ENCODE data around the gene BCAS4. TPM values are rescaled to one million over a fixed set of nuclear protein-coding genes. Genes with fewer than 3 reads are reported as not detected.

Gene BCAS4
- total and polyA plus RNA-seq, 3 donors from 2014 or later = 5.8 to 10.8 (median 7.6) TPM

- Histone ChIP-seq H3K27me3 (no peaks in the 10 kb centered on the region), H3K9me3 (no peaks in the 10 kb centered on the region), H3K4me1 (no peaks in the 10 kb centered on the region), H3K4me3 (no peak overlapping the region), H3K27ac (no peak overlapping the region), H3K36me3 (ENCODE audit: low read depth, missing control alignments) (no peaks in the 10 kb centered on the region)
- intact Hi-C loops (cut with DNase I; ENCODE audit: low total_unique reads) = no loop called here
- DNase-seq = no peak
- TF ChIP-seq POLR2A (IDR thresholded peaks at IDR 0.05) (no peak), CTCF (IDR thresholded peaks at IDR 0.05) (no peak)
- 60 to 66% methylated on average over 11 of the region's 11 CpGs for WGBS, 2 donors
These were observed 9.8 kb downstream of the BCAS4 start for GRCh38 chr20:50804437-50805348.

- Histone ChIP-seq H3K4me1 (no peaks in the 10 kb centered on the region), H3K27me3 (no peaks in the 10 kb centered on the region), H3K27ac (no peak overlapping the region), H3K4me3 (no peak overlapping the region), H3K9me3 (no peaks in the 10 kb centered on the region), H3K36me3 (ENCODE audit: low read depth, missing control alignments) (no peaks in the 10 kb centered on the region)
- 37 to 44% methylated on average over 1 of the region's 1 CpG for WGBS, 2 donors
- TF ChIP-seq POLR2A (IDR thresholded peaks at IDR 0.05) (no peak), CTCF (IDR thresholded peaks at IDR 0.05) (no peak)
- no peak for DNase-seq
- intact Hi-C loops (cut with DNase I; ENCODE audit: low total_unique reads) = no loop called here
These were observed 10.5 kb downstream of the BCAS4 start for GRCh38 chr20:50805349-50805684.

- no peak for DNase-seq
- Histone ChIP-seq H3K27ac (no peak overlapping the region), H3K36me3 (ENCODE audit: low read depth, missing control alignments) (no peaks in the 10 kb centered on the region), H3K9me3 (no peaks in the 10 kb centered on the region), H3K27me3 (no peaks in the 10 kb centered on the region), H3K4me3 (no peak overlapping the region), H3K4me1 (no peaks in the 10 kb centered on the region)
- WGBS, 2 donors = 91 to 95% methylated on average over 5 of the region's 5 CpGs
- no peak for TF ChIP-seq CTCF (IDR thresholded peaks at IDR 0.05)
- no peak for TF ChIP-seq POLR2A (IDR thresholded peaks at IDR 0.05)
- intact Hi-C loops (cut with DNase I; ENCODE audit: low total_unique reads) = no loop called here
These were observed 11.4 kb downstream of the BCAS4 start for GRCh38 chr20:50806126-50806768.

GRCh38 chr20:50810063-50810462 is 15.2 kb downstream of the BCAS4 start:
- Histone ChIP-seq H3K4me1 (no peaks in the 10 kb centered on the region), H3K27me3 (no peaks in the 10 kb centered on the region), H3K27ac (no peak overlapping the region), H3K4me3 (no peak overlapping the region), H3K9me3 (no peaks in the 10 kb centered on the region), H3K36me3 (ENCODE audit: low read depth, missing control alignments) (no peaks in the 10 kb centered on the region)
- 87 to 90% methylated on average over 4 of the region's 4 CpGs for WGBS, 2 donors
- DNase-seq = no peak
- TF ChIP-seq CTCF (IDR thresholded peaks at IDR 0.05) (no peak), POLR2A (IDR thresholded peaks at IDR 0.05) (no peak)
- intact Hi-C loops (cut with DNase I; ENCODE audit: low total_unique reads) = no loop called here
